Neural progenitor cell (in vitro differentiated cells): ENCODE measurements around the gene KCNS1. TPM values are rescaled to one million over a fixed set of nuclear protein-coding genes. Genes with fewer than 3 reads are reported as not detected.

Experiments
- DNase-seq: peaks from one replicate; pipeline ENCODE4 v3.0.0-alpha.2; 2016; ENCODE audit warnings: low spot score
- H2AFZ ChIP-seq: fragments of 200-600 bp; sonication (generic); replicated peaks from 2 replicates; pipeline ENCODE4 v1.6.1; 2016; ENCODE audit warnings: antibody characterized with exemption
- H3F3A ChIP-seq: fragments of 200-600 bp; sonication (generic); 2 replicates; pipeline ENCODE4 v1.6.1; 2016; ENCODE audit warnings: antibody characterized with exemption, low read depth
- H3K27ac ChIP-seq: fragments of 200-600 bp; sonication (generic); 2 replicates; pipeline ENCODE4 v1.5.1; 2016; ENCODE audit warnings: mild to moderate bottlenecking
- H3K27me3 ChIP-seq: fragments of 200-600 bp; sonication (generic); 2 replicates; pipeline ENCODE4 v1.6.1; 2016; ENCODE audit warnings: mild to moderate bottlenecking, moderate library complexity
- H3K36me3 ChIP-seq: fragments of 200-600 bp; sonication (generic); 2 replicates; pipeline ENCODE4 v1.5.1; 2016
- H3K4me1 ChIP-seq: fragments of 200-600 bp; sonication (generic); 2 replicates; pipeline ENCODE4 v1.6.1; 2016; ENCODE audit warnings: mixed run types
- H3K4me2 ChIP-seq: fragments of 200-600 bp; sonication (generic); 2 replicates; pipeline ENCODE4 v1.6.1; 2016
- H3K4me3 ChIP-seq: fragments of 200-600 bp; sonication (generic); 2 replicates; pipeline ENCODE4 v1.5.1; 2016
- H3K79me2 ChIP-seq: fragments of 200-600 bp; sonication (generic); 2 replicates; pipeline ENCODE4 v1.6.1; 2016; ENCODE audit warnings: low read depth
- H3K9ac ChIP-seq: fragments of 200-600 bp; sonication (generic); 2 replicates; pipeline ENCODE4 v1.6.1; 2016
- H3K9me3 ChIP-seq: fragments of 200-600 bp; sonication (generic); 2 replicates; pipeline ENCODE4 v1.5.1; 2016; ENCODE audit warnings: low read depth
- H4K20me1 ChIP-seq: fragments of 200-600 bp; sonication (generic); 2 replicates; pipeline ENCODE4 v1.6.1; 2016; ENCODE audit warnings: low read depth
- H3K27ac Mint-ChIP-seq: 3 replicates; pipeline ENCODE4 v1.8.0; 2021; ENCODE audit warnings: mixed read lengths
- H3K27me3 Mint-ChIP-seq: 2 replicates; pipeline ENCODE4 v1.8.0; 2022; ENCODE audit warnings: low read depth, mild to moderate bottlenecking, inconsistent platforms, moderate library complexity, mixed read lengths; ENCODE audit not compliant: insufficient read depth
- H3K36me3 Mint-ChIP-seq: 3 replicates; pipeline ENCODE4 v1.8.0; 2021; ENCODE audit warnings: mixed read lengths
- H3K4me1 Mint-ChIP-seq: 3 replicates; pipeline ENCODE4 v1.8.0; 2021; ENCODE audit warnings: mixed read lengths
- H3K4me3 Mint-ChIP-seq: 3 replicates; pipeline ENCODE4 v1.8.0; 2021; ENCODE audit warnings: mild to moderate bottlenecking, moderate library complexity, mixed read lengths
- H3K9me3 Mint-ChIP-seq: 3 replicates; pipeline ENCODE4 v1.8.0; 2020; ENCODE audit warnings: mixed read lengths
- EZH2 ChIP-seq: fragments of 200-600 bp; sonication (generic); IDR thresholded peaks from 2 replicates; pipeline ENCODE4 v1.6.1; 2017; ENCODE audit warnings: antibody characterized with exemption, mild to moderate bottlenecking, moderate library complexity
- EZH2phosphoT487 ChIP-seq: fragments of 200-600 bp; sonication (generic); IDR thresholded peaks from 2 replicates; pipeline ENCODE4 v1.6.1; 2017; ENCODE audit warnings: antibody characterized with exemption
- total RNA-seq: library from RNA; depleted of rRNA; stranded (reverse); fragments of >200 nt; gene quantifications from 2 replicates; pipeline ENCODE4 v1.2.3, GENCODE V29; 2015; ENCODE audit warnings: low replicate concordance
- TF ChIP-seq, protein P1 (sequence below): fragments of 200-600 bp; sonication (generic); IDR thresholded peaks from 2 replicates; pipeline ENCODE4 v1.5.1; 2017; ENCODE audit warnings: antibody characterized with exemption, mild to moderate bottlenecking

The KCNS1 gene
- total RNA-seq, 1 donor from 2014 or later = not detected

DNA sequence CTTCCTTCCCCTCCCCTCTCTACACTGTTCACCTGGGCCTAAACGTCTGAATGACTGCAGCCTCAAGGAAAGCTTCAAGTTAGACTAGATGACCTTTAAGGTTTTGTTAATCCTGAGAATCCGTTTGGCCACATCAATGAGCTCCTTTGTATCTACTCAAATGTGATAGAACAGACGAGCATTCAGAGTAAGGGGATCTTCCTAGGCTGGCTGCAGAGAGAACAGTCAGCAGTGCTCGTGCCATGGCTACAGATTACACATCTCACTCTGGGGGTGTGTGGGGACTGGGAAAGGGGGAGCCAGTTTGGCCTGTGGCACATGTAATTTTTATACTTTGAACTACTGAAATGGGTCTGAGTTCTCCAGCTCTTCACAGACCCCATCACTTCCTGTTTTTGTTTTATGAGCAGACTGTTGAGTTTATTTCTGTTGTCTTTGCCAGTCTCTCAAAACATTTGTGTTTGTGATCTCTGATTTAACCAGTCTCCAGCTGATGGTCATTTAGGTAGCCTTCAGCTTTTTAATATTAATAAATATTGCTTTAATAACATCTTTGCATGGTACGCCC, 50.9 kb downstream of the KCNS1 start:
- Mint-ChIP-seq H3K4me3 (no peak overlapping the region), H3K36me3 (no peaks in the 10 kb centered on the region), H3K27ac (peak overlapping the region; percentile 16), H3K4me1 (peaks cover 39% of the 10 kb centered on the region), H3K9me3 (no peaks in the 10 kb centered on the region), H3K27me3 (no peaks in the 10 kb centered on the region)
- Histone ChIP-seq H3K4me1 (peaks cover 18% of the 10 kb centered on the region), H2AFZ (no peak overlapping the region), H3K4me2 (no peak overlapping the region), H3K4me3 (no peak overlapping the region), H3K9ac (no peak overlapping the region), H3K27ac (no peak overlapping the region), H3K27me3 (no peaks in the 10 kb centered on the region), H3K9me3 (no peaks in the 10 kb centered on the region), H3K36me3 (no peaks in the 10 kb centered on the region), H3K79me2 (no peaks in the 10 kb centered on the region), H4K20me1 (peaks cover 45% of the 10 kb centered on the region), H3F3A (no peaks in the 10 kb centered on the region)
- TF ChIP-seq, protein P1, sequence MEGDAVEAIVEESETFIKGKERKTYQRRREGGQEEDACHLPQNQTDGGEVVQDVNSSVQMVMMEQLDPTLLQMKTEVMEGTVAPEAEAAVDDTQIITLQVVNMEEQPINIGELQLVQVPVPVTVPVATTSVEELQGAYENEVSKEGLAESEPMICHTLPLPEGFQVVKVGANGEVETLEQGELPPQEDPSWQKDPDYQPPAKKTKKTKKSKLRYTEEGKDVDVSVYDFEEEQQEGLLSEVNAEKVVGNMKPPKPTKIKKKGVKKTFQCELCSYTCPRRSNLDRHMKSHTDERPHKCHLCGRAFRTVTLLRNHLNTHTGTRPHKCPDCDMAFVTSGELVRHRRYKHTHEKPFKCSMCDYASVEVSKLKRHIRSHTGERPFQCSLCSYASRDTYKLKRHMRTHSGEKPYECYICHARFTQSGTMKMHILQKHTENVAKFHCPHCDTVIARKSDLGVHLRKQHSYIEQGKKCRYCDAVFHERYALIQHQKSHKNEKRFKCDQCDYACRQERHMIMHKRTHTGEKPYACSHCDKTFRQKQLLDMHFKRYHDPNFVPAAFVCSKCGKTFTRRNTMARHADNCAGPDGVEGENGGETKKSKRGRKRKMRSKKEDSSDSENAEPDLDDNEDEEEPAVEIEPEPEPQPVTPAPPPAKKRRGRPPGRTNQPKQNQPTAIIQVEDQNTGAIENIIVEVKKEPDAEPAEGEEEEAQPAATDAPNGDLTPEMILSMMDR = no peak
- TF ChIP-seq EZH2 (no peak), EZH2phosphoT487 (no peak)
- DNase-seq = peak; percentile 43

DNA sequence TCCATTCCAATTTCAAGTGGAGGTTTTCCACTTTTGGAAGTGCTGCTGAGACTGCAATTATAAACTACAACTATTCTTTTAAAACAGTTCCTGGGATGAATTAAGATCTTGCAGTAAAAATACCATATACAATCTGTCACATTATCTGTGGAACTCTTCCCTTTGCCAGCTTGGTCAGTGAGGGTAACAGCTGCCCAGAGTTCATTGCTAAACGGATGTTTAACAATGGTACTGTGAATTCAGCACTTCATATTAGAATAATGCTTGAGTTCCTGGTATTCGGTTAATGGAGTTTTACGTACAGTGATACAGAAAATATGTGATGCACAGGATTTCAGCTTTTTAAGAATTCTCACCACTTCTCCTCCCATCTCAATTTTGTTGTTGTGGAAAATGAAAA, 51.5 kb downstream of the KCNS1 start:
- Histone ChIP-seq H3K9me3 (no peaks in the 10 kb centered on the region), H3K27me3 (no peaks in the 10 kb centered on the region), H3F3A (no peaks in the 10 kb centered on the region), H3K4me3 (no peak overlapping the region), H3K4me1 (peaks cover 18% of the 10 kb centered on the region), H3K9ac (no peak overlapping the region), H3K4me2 (no peak overlapping the region), H3K36me3 (no peaks in the 10 kb centered on the region), H2AFZ (no peak overlapping the region), H3K79me2 (peaks cover 3% of the 10 kb centered on the region), H3K27ac (no peak overlapping the region), H4K20me1 (peaks cover 46% of the 10 kb centered on the region)
- Mint-ChIP-seq H3K36me3 (no peaks in the 10 kb centered on the region), H3K9me3 (no peaks in the 10 kb centered on the region), H3K4me1 (peaks cover 39% of the 10 kb centered on the region), H3K27me3 (no peaks in the 10 kb centered on the region), H3K4me3 (no peak overlapping the region), H3K27ac (peak overlapping the region; percentile 16)
- no peak for TF ChIP-seq EZH2
- TF ChIP-seq, protein P1 = no peak
- DNase-seq = no peak

DNA sequence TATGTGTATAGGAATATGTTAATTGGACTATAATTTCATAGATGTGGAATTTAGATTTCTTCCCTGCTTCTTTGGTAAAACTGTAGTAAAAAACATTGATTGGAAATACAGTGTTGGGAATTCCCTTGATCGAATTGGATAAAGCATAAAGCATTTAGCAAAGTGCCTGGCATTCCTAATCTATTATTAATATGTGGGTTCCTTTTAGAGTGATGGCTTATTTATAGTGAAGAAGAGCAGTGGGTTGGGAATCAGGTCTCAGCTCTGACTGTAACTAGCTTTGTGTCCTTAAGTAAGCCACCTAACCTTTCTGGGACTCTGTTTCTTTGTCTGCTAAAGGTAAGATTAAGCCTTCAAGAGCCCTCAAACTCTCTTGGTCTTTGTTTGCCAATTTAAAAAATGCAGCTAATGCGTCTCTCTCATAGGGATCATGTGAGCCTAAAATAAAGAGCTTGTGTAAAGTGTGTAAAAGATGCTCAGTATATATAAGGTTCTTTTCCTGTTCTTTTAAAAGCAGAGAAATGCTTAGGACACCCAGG, 53.3 kb downstream of the KCNS1 start:
- no peak overlapping the region for H2AFZ ChIP-seq
- H3K4me3 ChIP-seq = no peak overlapping the region
- H3K79me2 ChIP-seq = peaks cover 5% of the 10 kb centered on the region
- H3K9me3 Mint-ChIP-seq = no peaks in the 10 kb centered on the region
- TF ChIP-seq EZH2 (no peak), EZH2phosphoT487 (no peak)
- TF ChIP-seq, protein P1 = no peak
- H3K27me3 Mint-ChIP-seq = no peaks in the 10 kb centered on the region
- no peak overlapping the region for H3K27ac Mint-ChIP-seq
- no peaks in the 10 kb centered on the region for H3K36me3 ChIP-seq
- no peak overlapping the region for H3K9ac ChIP-seq
- H3K27ac ChIP-seq = no peak overlapping the region
- peaks cover 26% of the 10 kb centered on the region for H3K4me1 Mint-ChIP-seq
- no peaks in the 10 kb centered on the region for H3F3A ChIP-seq
- peaks cover 15% of the 10 kb centered on the region for H3K4me1 ChIP-seq
- no peaks in the 10 kb centered on the region for H3K36me3 Mint-ChIP-seq
- no peaks in the 10 kb centered on the region for H3K9me3 ChIP-seq
- no peak for DNase-seq
- no peak overlapping the region for H3K4me2 ChIP-seq
- no peak overlapping the region for H3K4me3 Mint-ChIP-seq
- H3K27me3 ChIP-seq = no peaks in the 10 kb centered on the region
- peaks cover 47% of the 10 kb centered on the region for H4K20me1 ChIP-seq
